NCI-H146 treated with DMSO at 0.1 percent for 48 hours (cell line): ENCODE results near the gene TNIP3.
"Not testable (repeated sequence)": the region's sequence is repeated elsewhere in the genome, so short reads cannot be mapped to it uniquely, and the experiment has no call there.

Experiments used
- DNase-seq: peaks from one replicate; lab custom pipeline; 2025; ENCODE audit not compliant: unreplicated experiment; lab: John Stamatoyannopoulos, UW

Gene TNIP3, protein sequence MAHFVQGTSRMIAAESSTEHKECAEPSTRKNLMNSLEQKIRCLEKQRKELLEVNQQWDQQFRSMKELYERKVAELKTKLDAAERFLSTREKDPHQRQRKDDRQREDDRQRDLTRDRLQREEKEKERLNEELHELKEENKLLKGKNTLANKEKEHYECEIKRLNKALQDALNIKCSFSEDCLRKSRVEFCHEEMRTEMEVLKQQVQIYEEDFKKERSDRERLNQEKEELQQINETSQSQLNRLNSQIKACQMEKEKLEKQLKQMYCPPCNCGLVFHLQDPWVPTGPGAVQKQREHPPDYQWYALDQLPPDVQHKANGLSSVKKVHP

DNA sequence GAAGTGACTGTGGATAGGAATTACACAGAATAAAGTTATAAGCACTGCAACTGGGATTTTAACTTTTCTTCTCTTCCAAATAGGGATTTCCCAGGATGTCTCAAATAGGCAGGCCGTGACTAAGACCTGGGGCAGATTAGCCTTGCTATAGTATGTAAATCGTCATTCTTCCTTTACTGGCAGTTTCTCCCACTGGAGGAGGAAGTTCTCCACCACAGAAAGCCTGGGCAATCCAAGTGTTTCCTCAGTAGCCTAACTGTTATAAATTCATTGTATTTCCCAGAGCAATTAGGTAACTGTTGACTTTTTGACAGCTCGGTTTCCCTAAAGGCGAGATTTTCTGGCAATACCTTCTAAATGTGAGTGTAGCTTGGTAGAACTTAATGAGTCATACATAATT, at the start of gene TNIP3:
TNIP3 (minus strand) TSS at position 31 of the 400 bp plus-strand sequence. CDS start 196 bp downstream, outside the sequence.
- no peak for DNase-seq

DNA sequence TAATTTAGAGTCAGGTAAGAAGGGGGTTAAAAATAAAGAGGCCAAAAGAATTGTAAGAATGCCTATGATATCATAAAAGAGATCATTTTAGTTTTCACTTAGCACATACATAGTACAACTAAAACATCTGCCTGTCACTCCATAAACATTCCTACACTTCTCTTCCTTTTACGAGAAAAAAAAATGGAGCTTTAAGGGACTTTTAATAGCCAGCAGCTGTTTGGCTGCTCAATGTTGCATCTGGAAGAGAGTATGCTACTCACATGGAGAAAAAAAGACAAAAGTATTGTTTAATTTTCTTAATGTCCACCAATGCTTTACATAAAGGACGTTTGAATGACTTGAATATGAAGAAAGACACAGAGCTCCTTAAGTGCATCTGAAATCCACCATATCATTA, 48.7 kb upstream of the TNIP3 start:
- DNase-seq = no peak

DNA sequence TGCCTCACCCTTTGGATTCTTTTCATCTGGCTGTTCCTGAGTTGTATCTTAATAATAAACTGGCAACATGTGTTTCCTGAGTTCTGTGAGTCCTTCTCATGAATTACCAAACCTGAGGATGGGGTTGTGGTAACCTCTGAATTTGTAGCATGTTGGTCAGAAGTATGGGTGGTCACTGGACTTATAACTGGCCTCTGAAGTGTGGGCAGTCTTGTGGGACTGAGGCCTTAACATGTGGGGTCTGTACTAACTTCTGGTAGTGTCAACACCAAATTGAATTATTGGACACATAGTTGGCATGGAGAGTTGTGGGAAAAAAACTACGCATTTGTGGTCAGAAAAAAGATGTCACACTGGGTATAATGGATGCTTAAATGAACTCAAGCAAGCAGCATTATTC, 45.0 kb upstream of the TNIP3 start:
- DNase-seq = no peak

DNA sequence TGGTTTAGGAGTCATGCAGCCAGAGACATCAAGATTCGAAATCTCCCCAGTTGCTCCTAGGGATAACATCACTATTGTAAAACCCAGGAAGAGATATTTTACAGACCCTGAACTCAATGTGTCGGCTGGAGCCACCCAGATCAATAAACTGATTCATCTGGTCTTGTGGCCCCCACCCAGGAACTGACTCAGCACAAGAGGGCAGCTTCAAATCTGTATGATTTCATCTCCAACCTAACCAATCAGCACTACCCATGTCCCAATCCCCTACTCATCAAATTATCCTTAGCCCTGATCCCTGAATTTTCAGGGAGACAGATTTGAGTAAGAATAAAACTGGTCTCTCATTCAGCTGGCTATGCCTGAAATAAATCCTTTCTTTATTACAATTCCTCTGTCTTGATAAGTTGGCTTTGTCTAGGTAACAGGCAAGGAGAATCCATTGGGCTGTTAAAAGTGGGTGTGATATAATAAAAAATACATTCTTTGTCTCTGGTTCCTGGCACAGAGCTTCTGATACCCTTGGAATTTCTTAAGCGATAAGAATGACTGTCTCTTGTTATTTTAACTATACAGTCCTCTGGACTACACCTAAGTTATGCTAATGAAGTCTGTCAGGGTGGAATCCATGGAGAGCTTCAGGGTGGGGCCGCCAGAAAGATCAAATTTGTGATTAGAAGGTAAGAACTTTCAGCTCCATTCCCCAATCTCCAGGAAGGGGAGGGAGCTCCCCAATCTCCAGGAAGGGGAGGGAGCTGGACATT, 44.3 kb upstream of the TNIP3 start:
- no peak for DNase-seq

DNA sequence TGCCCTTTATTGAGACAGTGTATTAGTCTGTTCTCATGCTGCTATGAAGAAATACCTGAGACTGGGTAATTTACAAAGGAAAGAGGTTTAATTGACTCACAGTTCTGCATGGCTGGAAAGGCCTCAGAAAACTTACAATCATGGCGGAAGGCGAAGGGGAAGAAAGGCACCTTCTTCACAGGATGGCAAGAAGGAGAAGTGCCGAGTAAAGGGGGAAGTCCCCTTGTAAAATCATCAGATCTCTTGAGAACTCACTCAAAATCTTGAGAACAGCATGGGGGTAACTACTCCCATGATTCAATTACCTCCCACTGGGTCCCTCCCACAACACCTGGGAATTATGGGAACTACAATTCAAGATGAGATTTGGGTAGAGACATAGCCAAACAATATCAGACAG, 41.7 kb upstream of the TNIP3 start:
- DNase-seq = not testable (repeated sequence)

DNA sequence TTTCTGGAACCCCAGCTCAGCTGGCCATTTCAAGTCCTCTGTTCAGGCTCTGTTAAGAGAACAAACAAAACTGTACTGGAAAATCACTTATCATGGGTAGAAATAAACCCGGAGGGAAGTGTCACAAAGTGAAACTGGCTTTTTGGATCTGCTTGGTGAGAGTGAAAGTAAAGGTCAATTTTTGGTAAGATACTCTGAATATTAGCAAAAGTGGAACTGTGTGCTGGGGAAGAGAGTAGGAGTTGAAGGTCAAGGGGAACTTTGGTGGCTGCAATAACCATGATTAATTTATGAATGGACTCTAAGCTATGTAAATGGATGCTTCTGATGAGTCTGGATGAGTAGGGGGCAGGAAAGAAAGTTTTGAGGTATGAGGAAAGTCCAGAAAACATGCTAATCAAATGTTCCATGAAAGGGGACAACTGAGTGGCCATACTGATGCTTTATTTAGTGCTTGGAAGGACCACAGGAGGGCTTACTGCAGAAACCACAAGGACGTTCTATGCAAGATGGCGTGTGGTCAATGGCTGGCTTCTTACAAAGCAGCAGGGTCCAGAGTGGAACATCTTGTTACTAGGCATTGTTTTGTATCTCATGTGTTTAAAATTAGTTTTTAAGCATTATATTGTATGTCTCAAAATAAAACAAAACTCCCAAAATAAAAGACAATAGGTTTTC, 36.8 kb upstream of the TNIP3 start:
- DNase-seq = no peak

DNA sequence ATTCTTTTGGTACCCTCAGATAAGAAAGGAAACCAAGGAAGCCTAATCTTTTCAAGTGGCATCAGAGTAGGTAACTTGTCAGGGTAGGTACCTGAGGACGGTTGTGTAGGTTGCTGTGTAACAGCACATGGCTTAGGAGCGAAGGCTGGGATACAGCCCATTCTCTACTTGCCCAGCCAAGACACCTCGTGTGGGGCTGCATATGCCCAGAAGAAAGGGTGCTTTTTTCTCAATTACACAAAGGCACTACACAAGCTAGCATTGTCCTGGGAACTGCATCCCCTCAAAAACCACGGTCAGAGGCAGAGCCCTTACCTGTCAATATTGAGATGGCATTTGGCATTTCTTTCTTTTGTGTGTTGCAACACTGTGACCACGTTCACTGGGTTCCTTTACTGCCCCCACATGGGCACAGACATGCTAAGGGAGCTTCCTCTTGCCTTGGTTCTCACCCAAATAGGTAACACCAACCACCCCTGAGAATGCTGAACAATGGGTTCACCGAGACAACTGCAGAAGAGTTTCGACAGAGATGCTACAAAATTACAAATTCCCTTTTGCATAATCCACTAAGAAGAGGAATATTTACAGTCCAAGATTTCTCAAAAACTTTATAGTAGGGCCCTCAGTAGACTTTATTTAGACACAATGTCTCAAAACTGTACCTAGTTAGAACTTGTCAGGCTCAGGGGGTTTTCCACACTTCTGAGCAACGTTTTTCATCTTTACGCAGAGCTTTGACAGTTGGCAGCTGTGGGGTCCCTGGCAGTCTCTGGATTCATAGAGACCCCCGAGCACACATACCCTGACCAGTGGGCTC, 35.8 kb upstream of the TNIP3 start:
- DNase-seq = no peak

DNA sequence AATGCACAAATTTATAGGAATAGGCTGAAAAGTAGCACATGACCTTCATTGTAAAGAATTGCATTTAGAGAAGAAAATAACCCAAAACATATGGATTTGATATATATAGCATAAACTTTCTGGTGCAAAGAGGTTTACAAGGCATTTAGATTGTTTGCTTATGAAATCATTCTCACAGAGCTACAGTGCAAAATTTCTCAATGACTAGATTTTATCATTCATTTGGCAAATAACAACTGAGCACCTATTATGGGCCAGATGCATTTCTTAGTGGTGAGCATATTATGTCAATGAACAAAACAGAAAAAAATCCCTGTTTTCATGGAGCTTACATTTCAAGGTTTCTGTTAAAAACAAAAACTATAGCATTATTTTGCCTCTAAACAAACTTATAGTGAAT, 34.1 kb upstream of the TNIP3 start:
- no peak for DNase-seq

DNA sequence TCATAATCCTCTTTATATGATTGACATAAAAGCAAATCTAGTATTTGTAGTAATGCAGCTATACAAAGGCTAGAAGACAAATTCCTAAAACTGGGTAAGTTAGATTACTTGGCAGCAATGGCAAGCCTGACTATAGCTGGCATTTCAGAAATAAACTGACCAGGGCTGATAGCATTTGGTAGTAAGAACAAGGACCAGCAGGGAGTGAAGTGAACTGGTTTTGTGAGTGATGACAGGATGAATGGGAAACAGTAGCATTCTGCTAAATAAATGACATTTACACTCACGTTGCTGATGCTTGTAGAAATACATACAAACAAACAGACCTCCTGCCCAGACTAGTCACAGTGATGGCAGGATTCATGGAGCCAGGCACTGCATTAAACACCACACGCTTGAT, 31.5 kb upstream of the TNIP3 start:
- DNase-seq = no peak

DNA sequence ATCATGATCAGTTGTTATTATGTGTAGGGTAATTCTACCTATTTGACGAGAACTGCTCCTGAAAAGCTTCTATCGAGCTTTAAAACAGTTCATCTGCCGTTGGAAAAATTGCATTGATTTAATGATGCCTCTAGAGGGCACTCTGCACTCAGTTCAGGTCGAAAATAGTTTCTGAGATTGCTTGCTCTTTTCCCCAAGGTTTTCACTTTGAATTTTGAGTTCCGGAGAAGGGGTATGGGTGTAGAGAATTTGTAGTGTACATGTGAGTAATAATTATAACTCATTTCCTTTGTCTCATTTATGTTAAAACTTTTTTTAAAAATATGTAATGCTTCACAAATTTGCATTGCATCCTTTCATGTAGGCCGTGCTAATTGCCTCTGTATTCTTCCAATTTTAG, 28.4 kb upstream of the TNIP3 start:
- DNase-seq = no peak

DNA sequence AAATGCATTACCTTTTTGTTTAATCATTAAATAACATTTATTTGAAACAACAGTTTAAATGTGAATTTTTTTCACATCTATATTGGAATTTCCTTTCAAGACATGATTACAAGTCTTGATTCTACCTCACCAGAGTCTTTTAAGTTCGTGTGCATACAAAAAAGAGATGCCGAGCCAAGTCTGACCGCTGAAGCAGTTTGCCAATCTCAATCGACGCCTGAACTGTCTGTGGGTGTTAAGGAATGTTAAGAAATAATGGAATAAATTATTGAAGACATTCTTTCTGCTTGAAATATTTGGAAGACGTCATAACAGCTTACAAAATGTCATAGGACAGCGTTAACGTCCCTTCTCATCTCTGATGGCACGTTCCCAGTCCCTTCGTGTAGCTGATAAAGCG, 27.9 kb upstream of the TNIP3 start:
- no peak for DNase-seq

DNA sequence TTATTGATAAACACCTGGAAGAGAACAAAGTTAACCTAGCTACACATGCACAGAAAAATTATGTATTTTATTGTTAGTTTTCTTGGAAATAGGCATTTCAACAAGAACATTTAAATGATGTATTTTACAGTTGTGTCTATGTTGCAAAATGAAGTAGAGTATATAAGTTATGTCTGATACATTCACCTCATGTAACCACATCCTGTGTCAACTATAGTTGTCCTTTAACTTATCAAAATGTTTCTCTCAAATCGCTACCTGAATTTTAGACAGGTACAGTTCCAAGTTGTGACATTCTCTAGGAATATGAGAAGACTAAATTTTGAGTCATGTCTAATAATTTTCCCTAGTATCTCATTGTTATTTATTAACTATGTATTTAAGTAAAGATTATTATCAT, 27.2 kb upstream of the TNIP3 start:
- no peak for DNase-seq

DNA sequence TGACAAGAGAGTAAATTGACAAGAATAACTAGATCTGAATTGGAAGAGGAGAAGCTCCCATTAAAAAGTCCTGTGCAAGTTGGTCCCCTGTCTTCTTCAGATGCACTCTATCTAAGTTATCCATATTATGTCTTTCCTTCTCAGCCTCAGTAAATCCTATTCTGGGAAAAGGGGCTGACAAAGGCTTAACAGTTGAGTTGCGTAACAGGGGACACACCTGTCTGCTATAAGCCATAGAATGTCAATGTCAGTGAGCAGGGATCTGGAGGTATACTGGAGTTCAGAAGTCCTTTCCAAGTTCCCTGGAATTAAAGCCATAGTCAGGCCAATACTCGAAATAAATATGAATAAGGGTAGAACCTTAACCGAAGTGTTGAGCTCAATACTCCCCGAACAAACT, 26.3 kb upstream of the TNIP3 start:
- no peak for DNase-seq

DNA sequence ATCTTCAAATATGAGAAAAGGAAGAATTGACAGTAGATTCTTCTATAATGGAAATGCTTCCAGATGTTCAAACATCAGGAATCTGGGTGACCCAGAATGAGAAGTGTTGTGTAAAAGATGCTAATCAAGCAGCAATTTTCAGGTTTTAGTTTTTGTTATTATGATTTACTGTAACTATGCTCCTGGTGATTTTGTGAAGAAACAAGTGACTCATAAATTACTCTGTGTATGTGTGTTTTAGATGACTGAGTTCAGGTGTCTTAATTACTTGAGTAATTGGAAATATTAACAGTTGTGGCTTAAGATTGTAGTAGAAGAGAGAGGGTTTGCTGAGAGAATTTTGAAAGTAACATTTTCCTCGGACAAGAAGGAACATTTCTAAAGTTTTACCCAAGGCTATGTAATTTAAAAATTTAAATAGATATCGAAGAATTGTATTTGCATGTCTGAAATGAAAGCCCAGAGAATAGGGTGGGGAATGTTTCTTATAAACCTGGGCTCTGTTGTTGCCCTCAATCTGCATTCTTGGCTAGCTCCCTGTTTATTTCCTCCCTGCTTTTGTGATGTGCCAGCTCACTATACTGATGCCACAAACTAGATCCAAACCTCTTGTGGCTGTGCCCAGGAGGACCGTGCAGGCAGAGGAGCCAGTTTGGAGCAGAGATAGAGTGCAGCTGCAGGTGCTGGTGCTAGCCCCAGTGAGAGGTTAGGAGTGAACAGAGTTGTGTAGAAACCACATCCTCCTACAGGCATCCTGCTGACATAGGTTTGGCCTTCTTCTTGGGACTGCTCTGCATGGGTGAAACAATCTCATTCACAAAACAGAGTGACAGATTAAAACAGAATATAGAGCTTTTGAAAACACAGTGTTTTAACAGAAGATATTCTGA, 25.4 kb upstream of the TNIP3 start:
- no peak for DNase-seq

DNA sequence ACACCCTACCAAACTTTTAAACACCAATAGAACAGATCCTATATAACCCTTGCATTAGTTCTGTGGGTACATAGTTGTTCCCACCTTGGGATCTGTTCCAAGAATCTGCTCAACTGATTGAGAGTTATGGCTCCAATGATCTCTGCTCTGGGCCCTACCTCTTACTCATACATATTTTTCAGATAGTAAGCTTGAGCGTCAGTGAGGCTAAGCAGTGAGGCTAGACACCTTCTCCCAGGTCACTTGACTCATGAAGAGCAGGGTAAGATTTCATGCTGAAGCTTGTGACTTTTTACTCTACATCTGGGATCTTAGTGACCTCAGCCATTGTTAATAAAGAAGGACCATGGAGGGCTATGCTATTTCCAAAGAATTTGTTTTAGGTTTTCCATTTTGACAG, 23.1 kb upstream of the TNIP3 start:
- DNase-seq = no peak

DNA sequence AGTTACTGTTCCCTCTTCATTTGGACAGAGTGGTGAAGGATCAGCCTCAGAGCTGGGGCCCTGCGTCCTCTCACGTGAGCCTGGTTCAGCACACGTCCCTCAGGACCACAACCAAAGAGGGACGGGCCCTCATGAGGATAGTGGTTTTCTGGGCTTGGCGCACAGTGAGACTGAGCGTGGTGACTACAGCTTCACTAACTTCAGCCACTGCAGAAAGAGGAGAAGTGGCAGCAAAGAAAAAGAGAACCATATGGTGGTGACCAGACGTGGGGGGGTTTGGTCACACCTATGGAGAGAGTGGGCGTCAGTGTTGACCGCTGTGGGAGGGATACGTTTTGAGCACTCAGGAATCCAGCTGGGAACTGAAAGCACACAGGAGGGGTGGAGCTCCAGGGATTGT, 21.8 kb upstream of the TNIP3 start:
- DNase-seq = no peak

DNA sequence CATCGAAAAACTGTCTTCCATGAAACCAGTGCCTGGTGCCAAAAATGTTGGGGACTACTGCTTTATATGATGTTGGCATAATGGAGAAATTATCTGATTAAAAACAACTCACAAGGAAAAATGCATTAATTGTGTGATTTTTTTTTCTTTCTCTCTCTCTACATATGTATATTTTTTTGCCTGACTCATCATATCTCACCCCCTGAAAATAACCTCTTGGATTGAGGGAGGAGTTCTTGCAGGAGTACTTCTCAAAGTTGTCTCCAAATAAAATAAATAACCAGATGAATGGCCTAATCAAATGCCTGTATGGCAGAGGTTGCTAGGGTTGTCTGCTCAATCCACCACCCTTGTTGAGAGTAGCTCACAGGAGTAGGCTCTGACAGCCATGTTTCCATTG, 19.9 kb upstream of the TNIP3 start:
- DNase-seq = no peak

DNA sequence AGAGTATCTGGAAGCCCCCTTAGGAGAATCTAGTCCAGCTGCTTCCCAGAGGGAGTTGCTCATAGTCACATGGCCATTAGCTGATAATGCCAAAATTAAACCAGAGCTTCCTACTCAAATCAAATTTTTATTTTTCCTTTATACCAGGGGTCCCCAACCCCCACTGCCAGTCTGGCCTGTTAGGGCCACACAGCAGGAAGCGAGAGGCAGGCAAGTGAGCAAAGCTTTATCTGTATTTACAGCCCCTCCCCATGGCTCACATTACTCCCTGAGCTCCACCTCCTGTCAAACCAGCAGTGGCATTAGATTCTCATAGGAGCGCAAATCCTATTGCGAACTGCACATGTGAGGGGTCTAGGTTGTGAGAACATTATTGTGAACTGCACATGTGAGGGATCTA, 19.2 kb upstream of the TNIP3 start:
- no peak for DNase-seq

DNA sequence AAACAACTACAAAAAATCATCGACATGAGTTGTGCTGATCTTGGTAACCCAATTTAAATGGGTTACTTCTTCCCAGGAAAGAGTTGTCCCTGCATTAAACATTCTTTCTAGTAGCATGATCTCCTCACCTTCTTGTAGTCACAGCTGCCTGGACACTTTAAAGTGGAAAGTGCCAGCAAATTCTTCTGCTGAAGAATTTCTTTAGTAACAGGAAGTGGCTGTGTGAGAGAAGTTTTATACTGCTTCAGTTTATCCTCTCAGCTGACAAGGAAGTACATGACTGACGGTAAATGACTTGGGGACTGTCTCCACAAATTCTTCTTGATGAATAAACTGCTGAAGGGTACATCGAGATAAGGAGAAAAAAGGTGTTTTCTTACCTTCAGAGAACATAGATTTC, 18.2 kb upstream of the TNIP3 start:
- no peak for DNase-seq

DNA sequence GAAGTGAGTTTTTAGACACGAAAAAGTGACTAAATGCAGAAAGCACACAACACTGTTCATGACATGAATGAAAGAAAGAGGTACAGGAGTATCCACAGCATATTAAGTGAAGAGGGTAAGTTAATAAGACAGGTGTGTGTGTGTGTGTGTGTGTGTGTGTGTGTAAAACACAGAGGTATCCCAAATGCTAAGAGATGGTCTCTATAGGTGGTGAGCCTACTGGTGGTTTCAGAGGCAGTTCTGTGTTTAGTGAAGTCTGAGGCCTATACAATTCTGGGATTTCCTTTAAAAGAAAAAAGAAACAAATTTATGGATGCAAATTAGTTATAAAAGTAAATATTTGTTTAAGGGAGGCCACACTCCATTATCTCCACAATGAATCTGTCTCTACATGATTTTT, 17.4 kb upstream of the TNIP3 start:
- DNase-seq = no peak
